ENCODE results near the gene CES3. TPM values are rescaled to one million over a fixed set of nuclear protein-coding genes. Genes with fewer than 3 reads are reported as not detected.

Gene CES3
- polyA plus RNA-seq, 1 experiment = 0.12 TPM

DNA sequence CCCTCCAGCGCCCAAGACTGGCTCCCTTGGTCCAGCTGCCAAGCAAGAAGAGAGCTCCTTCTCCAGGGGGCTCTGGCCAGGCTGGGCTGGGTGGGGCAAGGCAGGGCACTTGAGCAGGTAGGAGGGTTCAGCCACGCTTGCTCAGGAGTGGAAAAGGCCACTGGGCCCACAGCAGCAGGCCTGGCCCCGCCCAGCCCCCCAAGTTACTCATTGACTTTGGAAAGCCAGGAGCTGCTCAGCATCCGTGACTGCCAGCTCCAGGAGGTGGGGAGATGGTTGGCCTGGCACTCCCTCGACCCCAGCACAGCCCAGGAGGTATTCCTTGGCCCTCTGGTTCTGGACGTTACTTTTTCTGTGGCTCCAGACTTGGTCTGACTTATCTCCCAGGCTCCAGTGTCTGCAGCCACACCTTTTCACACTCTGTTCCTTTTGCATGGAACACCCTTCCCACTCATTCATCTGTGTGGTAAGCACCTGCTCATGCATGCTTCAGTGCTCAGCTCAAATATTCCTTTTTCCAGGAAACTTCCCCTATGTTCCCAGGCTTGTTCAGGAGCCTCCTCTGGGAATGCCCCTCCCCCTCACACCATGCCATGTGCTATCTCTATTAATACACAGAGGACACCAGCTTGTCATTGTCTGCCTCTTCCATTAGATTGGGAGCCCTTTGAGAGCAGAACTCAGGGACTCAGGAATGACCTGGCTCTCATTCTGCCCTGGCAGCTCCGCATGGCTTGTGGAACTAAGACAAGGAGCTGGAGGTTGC is 42.1 kb upstream of the CES3 start, which contains the start of gene CDH16:
TSS of gene CDH16 (minus strand) at position 83 of the 766 bp plus-strand sequence. CDS start 820 bp downstream, outside the sequence.
- H3K27me3 ChIP-seq (ENCODE audit: control insufficient read depth, insufficient read depth, low read length) = peaks cover 41% of the 10 kb centered on the region
- POLR2A ChIA-PET = interaction anchor here (1.1 to 1.2 kb wide), 2 partner anchors 13 to 15 kb away, joined by 3 to 4 read pairs; no protein-coding TSS in a partner anchor
- H3K27ac ChIP-seq (ENCODE audit: low read depth, low read length) = no peak within 1 kb of the TSS
- H3K4me3 ChIP-seq (ENCODE audit: low read depth, low read length) = no peak within 1 kb of the TSS
- no peak for DNase-seq (ENCODE audit: low read depth, low spot score)
- TF ChIP-seq, protein P1, sequence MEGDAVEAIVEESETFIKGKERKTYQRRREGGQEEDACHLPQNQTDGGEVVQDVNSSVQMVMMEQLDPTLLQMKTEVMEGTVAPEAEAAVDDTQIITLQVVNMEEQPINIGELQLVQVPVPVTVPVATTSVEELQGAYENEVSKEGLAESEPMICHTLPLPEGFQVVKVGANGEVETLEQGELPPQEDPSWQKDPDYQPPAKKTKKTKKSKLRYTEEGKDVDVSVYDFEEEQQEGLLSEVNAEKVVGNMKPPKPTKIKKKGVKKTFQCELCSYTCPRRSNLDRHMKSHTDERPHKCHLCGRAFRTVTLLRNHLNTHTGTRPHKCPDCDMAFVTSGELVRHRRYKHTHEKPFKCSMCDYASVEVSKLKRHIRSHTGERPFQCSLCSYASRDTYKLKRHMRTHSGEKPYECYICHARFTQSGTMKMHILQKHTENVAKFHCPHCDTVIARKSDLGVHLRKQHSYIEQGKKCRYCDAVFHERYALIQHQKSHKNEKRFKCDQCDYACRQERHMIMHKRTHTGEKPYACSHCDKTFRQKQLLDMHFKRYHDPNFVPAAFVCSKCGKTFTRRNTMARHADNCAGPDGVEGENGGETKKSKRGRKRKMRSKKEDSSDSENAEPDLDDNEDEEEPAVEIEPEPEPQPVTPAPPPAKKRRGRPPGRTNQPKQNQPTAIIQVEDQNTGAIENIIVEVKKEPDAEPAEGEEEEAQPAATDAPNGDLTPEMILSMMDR (IDR thresholded peaks at IDR 0.05; ENCODE audit: low read depth, low read length) = no peak
- H3K9me3 ChIP-seq (ENCODE audit: control insufficient read depth, insufficient read depth, low read length) = peaks cover 2% of the 10 kb centered on the region; the same call in 1 of the 2 replicates
- CTCF ChIA-PET = interaction anchor here (1.3 to 2.4 kb wide), 5 partner anchors 8 to 23 kb away, joined by 3 to 9 read pairs (median 6); no protein-coding TSS in a partner anchor

DNA sequence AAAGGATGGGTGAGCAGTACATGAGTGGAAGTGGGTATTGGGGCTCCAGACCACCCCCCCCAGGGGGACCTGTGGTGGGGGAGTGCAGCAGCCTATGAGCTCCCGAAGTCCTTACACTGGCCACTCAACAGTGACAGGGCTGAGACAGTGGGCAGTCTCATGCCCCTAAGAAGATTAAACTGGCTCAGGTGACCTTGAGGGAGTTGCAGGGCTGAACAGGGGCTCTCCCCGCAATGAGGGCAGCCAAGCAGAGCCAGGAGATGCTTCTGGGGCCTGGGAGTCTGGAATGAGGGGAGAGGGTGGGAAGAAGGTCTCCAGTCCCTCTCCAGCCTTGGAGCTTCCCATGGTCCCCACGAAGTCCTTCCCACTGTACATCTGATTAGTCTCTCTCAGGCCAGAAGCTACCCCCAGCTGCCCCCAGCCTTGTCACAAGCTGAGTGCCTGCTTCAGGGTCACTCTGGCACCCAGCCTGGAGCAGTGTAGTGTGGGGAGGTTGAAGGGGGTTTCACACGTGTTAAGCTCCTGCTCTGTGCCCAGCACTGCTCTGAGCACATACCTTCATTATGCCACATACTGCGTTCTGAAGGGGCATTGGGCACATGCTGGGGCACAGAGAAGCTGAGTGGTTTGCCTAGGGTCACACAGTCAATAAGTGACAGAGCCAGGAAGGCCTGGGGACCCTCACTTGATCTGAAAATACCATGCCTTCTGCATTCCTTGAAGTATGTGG is 41.3 kb upstream of the CES3 start:
- TF ChIP-seq, protein P1 (IDR thresholded peaks at IDR 0.05; ENCODE audit: low read depth, low read length) = no peak
- POLR2A ChIA-PET = interaction anchor here (1.1 kb wide), 1 partner anchor 14 kb away, joined by 3 read pairs; no protein-coding TSS in a partner anchor

DNA sequence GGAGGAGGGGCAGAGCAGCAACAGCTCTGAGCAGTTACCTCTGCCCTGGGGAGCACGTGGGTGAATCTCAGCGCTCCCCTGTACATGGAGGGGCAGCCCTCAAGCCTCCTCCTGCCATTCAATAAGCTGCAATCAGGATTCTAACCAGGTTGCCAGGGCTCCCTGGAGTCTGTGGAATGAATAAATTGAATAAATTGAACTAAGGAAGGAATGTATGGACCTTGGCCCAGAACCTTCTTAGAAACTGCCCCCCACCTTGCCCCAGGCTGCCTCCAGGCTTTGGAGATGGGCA is 40.8 kb upstream of the CES3 start:
- POLR2A ChIA-PET = interaction anchor here (1.1 kb wide), 1 partner anchor 13 kb away, joined by 3 read pairs; no protein-coding TSS in a partner anchor
- H3K9me3 ChIP-seq (ENCODE audit: control insufficient read depth, insufficient read depth, low read length) = peaks cover 2% of the 10 kb centered on the region; the same call in 1 of the 2 replicates
- no peak overlapping the region for H3K4me3 ChIP-seq (ENCODE audit: low read depth, low read length)
- no peak overlapping the region for H3K27ac ChIP-seq (ENCODE audit: low read depth, low read length)
- DNase-seq (ENCODE audit: low read depth, low spot score) = no peak
- TF ChIP-seq, protein P1 (IDR thresholded peaks at IDR 0.05; ENCODE audit: low read depth, low read length) = no peak
- CTCF ChIA-PET = interaction anchor here (0.5 to 3.4 kb wide), 4 partner anchors 10 to 482 kb away, joined by 4 to 11 read pairs (median 8); no protein-coding TSS in a partner anchor
- peaks cover 42% of the 10 kb centered on the region for H3K27me3 ChIP-seq (ENCODE audit: control insufficient read depth, insufficient read depth, low read length)

More for the DNA sequence above, 41.3 kb upstream of the CES3 start:
- Histone ChIP-seq H3K4me3 (ENCODE audit: low read depth, low read length) (no peak overlapping the region), H3K27ac (ENCODE audit: low read depth, low read length) (no peak overlapping the region), H3K9me3 (ENCODE audit: control insufficient read depth, insufficient read depth, low read length) (peaks cover 2% of the 10 kb centered on the region; the same call in 1 of the 2 replicates), H3K27me3 (ENCODE audit: control insufficient read depth, insufficient read depth, low read length) (peaks cover 45% of the 10 kb centered on the region)
- CTCF ChIA-PET = interaction anchor here (1.3 to 2.4 kb wide), 4 partner anchors 9 to 24 kb away, joined by 3 to 9 read pairs (median 6); no protein-coding TSS in a partner anchor
- no peak for DNase-seq (ENCODE audit: low read depth, low spot score)

DNA sequence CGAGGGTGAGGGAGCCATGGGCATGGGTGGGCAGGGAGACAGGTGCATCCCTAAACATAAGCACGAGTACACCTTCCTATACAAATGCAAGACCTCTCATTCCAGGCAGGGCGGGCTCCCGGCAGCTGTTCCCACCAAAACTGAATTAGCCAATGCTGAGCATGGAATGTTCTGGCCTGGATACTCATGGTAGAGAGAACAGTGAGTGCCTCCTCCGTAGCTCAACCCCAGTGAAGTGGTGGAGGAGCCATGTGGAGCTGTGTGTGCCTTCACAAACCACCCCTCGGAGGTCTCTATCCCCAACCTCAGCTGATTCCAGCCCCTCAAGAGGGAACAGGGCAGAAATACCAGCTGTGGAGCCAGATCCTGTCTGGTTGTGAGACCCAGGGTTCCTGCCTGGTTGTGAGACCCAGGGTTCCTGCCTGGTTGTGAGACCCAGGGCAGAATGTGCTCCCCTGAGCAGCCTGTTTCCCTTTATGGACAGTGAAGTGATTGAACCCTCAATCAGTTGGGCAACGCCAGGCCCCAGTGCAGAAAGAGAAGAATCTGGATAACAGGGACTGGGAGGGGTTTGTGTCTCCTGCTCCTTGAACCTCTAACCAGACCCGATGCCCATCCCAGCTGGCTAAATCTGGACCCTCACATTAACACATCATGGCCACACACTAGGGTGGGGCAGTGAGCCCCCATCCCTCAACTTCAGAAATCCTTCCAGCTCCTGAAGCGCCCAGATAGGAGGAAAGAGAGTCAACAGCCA is 40.0 kb upstream of the CES3 start:
- TF ChIP-seq, protein P1 (IDR thresholded peaks at IDR 0.05; ENCODE audit: low read depth, low read length) = no peak
- H3K27me3 ChIP-seq (ENCODE audit: control insufficient read depth, insufficient read depth, low read length) = peaks cover 39% of the 10 kb centered on the region
- ChIA-PET CTCF (interaction anchor here (0.5 to 3.4 kb wide), 4 partner anchors 12 to 482 kb away, joined by 3 to 11 read pairs (median 5); no protein-coding TSS in a partner anchor), POLR2A (no interaction called here)
- no peak for DNase-seq (ENCODE audit: low read depth, low spot score)
- peaks cover 2% of the 10 kb centered on the region; the same call in 1 of the 2 replicates for H3K9me3 ChIP-seq (ENCODE audit: control insufficient read depth, insufficient read depth, low read length)
- H3K27ac ChIP-seq (ENCODE audit: low read depth, low read length) = no peak overlapping the region
- H3K4me3 ChIP-seq (ENCODE audit: low read depth, low read length) = no peak overlapping the region
